ENCODE results near the gene ULBP3.

Gene ULBP3

GRCh38 chr6:150057501-150057951 is 11.4 kb downstream of the ULBP3 start:
- Histone ChIP-seq H3K9me3 (no peaks in the 10 kb centered on the region), H3K4me1 (ENCODE audit: control insufficient read depth in 1 of 2, insufficient read depth in 1 of 2, low read depth in 1 of 2, low read length in 1 of 2) (no peaks in the 10 kb centered on the region), H3K36me3 (no peaks in the 10 kb centered on the region), H3K27me3 (peaks cover 50% of the 10 kb centered on the region), H3K4me3 (ENCODE audit: low read depth in 1 of 2, low read length in 1 of 2) (no peak overlapping the region), H3K27ac (no peak overlapping the region)
- TF ChIP-seq CTCF (IDR thresholded peaks at IDR 0.05) = no peak

- Histone ChIP-seq H3K4me3 (ENCODE audit: low read depth in 1 of 2, low read length in 1 of 2) (no peak overlapping the region), H3K9me3 (no peaks in the 10 kb centered on the region), H3K27me3 (peaks cover 55% of the 10 kb centered on the region), H3K27ac (no peak overlapping the region), H3K4me1 (ENCODE audit: control insufficient read depth in 1 of 2, insufficient read depth in 1 of 2, low read depth in 1 of 2, low read length in 1 of 2) (no peaks in the 10 kb centered on the region), H3K36me3 (no peaks in the 10 kb centered on the region)
- TF ChIP-seq CTCF (IDR thresholded peaks at IDR 0.05) = no peak
Measured at GRCh38 chr6:150056916-150057315, 12.0 kb downstream of the ULBP3 start.

DNA sequence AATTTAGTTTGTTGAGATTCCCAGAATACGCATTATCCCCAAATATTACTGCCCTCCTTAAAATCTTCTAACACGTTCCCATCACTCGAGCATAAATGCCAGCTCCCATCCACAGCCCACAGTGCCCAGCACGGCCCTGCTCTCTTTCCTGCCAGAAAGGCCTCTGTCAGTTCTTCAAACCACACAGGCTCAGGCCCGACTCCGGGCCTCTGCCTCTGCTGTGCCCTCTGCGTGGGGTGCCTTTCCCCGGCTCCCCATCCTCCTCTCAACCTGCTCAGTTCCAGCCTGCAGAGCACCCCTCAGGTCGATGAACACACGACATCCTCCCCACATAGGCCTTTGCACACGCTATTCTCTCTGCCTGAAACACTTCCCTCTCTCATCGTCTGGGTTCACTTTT is 12.8 kb downstream of the ULBP3 start:
- H3K4me3 ChIP-seq (ENCODE audit: low read depth in 1 of 2, low read length in 1 of 2) = no peak overlapping the region
- H3K27me3 ChIP-seq = peaks cover 55% of the 10 kb centered on the region
- H3K4me1 ChIP-seq (ENCODE audit: control insufficient read depth in 1 of 2, insufficient read depth in 1 of 2, low read depth in 1 of 2, low read length in 1 of 2) = no peaks in the 10 kb centered on the region
- no peaks in the 10 kb centered on the region for H3K36me3 ChIP-seq
- no peak for TF ChIP-seq CTCF (IDR thresholded peaks at IDR 0.05)
- no peak overlapping the region for H3K27ac ChIP-seq
- no peaks in the 10 kb centered on the region for H3K9me3 ChIP-seq

DNA sequence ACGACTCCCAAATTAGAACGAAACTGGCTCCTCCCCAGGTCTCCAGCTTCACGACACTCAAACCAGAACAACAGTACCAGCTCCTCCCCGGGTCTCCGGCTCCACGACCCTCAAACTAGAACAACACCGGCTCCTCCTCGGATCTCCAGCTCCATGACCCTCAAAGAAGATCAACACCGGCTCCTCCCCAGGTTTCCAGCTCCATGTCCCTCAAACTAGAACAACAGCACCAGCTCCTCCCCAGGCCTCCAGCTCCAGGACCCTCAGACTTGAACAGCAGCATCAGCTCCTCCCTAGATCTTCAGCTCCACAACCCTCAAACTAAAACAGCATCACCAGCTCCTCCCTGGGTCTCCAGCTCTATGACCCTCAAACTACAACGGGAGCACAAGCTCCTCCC is 13.8 kb downstream of the ULBP3 start:
- Histone ChIP-seq H3K9me3 (no peaks in the 10 kb centered on the region), H3K4me1 (ENCODE audit: control insufficient read depth in 1 of 2, insufficient read depth in 1 of 2, low read depth in 1 of 2, low read length in 1 of 2) (no peaks in the 10 kb centered on the region), H3K27ac (no peak overlapping the region), H3K36me3 (no peaks in the 10 kb centered on the region), H3K4me3 (ENCODE audit: low read depth in 1 of 2, low read length in 1 of 2) (no peak overlapping the region), H3K27me3 (peaks cover 57% of the 10 kb centered on the region)
- TF ChIP-seq CTCF (IDR thresholded peaks at IDR 0.05) = no peak

DNA sequence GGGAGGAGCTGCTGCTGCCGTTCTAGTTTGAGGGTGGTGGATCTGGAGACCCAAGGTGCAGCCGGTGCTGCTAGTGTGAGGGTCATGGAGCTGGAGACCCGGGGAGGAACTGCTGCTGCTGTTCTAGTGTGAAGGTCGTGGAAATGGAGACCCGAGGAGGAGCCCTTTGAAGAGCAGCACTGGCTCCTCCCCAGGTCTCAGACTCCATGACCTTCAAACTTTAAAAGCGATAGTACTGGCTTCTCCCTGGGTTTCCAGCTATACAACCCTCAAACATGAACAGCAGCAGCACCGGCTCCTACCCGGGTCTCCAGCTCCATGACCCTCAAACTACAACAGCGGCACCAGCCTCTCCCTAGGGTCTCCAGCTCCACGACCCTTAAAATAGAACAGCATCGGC is 15.5 kb downstream of the ULBP3 start:
- Histone ChIP-seq H3K36me3 (no peaks in the 10 kb centered on the region), H3K4me3 (ENCODE audit: low read depth in 1 of 2, low read length in 1 of 2) (no peak overlapping the region), H3K27me3 (peaks cover 51% of the 10 kb centered on the region), H3K9me3 (no peaks in the 10 kb centered on the region), H3K27ac (no peak overlapping the region), H3K4me1 (ENCODE audit: control insufficient read depth in 1 of 2, insufficient read depth in 1 of 2, low read depth in 1 of 2, low read length in 1 of 2) (no peaks in the 10 kb centered on the region)
- TF ChIP-seq CTCF (IDR thresholded peaks at IDR 0.05) = no peak

GRCh38 chr6:150050846-150051245 is 18.1 kb downstream of the ULBP3 start:
- Histone ChIP-seq H3K9me3 (no peaks in the 10 kb centered on the region), H3K36me3 (no peaks in the 10 kb centered on the region), H3K4me1 (ENCODE audit: control insufficient read depth in 1 of 2, insufficient read depth in 1 of 2, low read depth in 1 of 2, low read length in 1 of 2) (no peaks in the 10 kb centered on the region), H3K4me3 (ENCODE audit: low read depth in 1 of 2, low read length in 1 of 2) (no peak overlapping the region), H3K27ac (no peak overlapping the region), H3K27me3 (peaks cover 73% of the 10 kb centered on the region)
- no peak for TF ChIP-seq CTCF (IDR thresholded peaks at IDR 0.05)

Data from neutrophil (primary cell).